ENCODE data around the gene PTPRM. TPM values are rescaled to one million over a fixed set of nuclear protein-coding genes. Genes with fewer than 3 reads are reported as not detected.

The PTPRM gene
- total RNA-seq, 1 donor from 2014 or later = 13.9 TPM

- Histone ChIP-seq H3F3A (ENCODE audit: low read depth) (no peaks in the 10 kb centered on the region), H3K27me3 (no peaks in the 10 kb centered on the region), H3K4me2 (no peak overlapping the region), H2AFZ (replicated peaks) (no peak overlapping the region), H3K9me3 (ENCODE audit: low read depth) (no peaks in the 10 kb centered on the region), H3K9ac (no peak overlapping the region), H3K27ac (no peak overlapping the region), H4K20me1 (ENCODE audit: low read depth) (no peaks in the 10 kb centered on the region), H3K4me1 (no peaks in the 10 kb centered on the region), H3K36me3 (no peaks in the 10 kb centered on the region), H3K79me2 (ENCODE audit: low read depth) (no peaks in the 10 kb centered on the region), H3K4me3 (no peak overlapping the region)
- Mint-ChIP-seq H3K27ac (no peak overlapping the region), H3K9me3 (no peaks in the 10 kb centered on the region), H3K4me3 (no peak overlapping the region), H3K27me3 (ENCODE audit: insufficient read depth, low read depth) (no peaks in the 10 kb centered on the region), H3K36me3 (peaks cover 15% of the 10 kb centered on the region), H3K4me1 (peaks cover 6% of the 10 kb centered on the region)
- no peak for DNase-seq (ENCODE audit: low spot score)
- TF ChIP-seq EZH2phosphoT487 (IDR thresholded peaks at IDR 0.05) = no peak
- TF ChIP-seq CTCF (IDR thresholded peaks at IDR 0.05) = no peak
- no peak for TF ChIP-seq EZH2 (IDR thresholded peaks at IDR 0.05)
Observed at GRCh38 chr18:8403713-8404112, 836.6 kb downstream of the PTPRM start.

- H3K9me3 ChIP-seq (ENCODE audit: low read depth) = peaks cover 6% of the 10 kb centered on the region
- peaks cover 20% of the 10 kb centered on the region for H3K36me3 Mint-ChIP-seq
- no peak overlapping the region for H2AFZ ChIP-seq (replicated peaks)
- TF ChIP-seq EZH2phosphoT487 (IDR thresholded peaks at IDR 0.05) = no peak
- TF ChIP-seq CTCF (IDR thresholded peaks at IDR 0.05) = no peak
- TF ChIP-seq EZH2 (IDR thresholded peaks at IDR 0.05) = no peak
- no peaks in the 10 kb centered on the region for H3K27me3 Mint-ChIP-seq (ENCODE audit: insufficient read depth, low read depth)
- no peaks in the 10 kb centered on the region for H3K79me2 ChIP-seq (ENCODE audit: low read depth)
- no peaks in the 10 kb centered on the region for H3K4me1 ChIP-seq
- no peak for DNase-seq (ENCODE audit: low spot score)
- H3K36me3 ChIP-seq = no peaks in the 10 kb centered on the region
- H3K27me3 ChIP-seq = no peaks in the 10 kb centered on the region
- H3K4me1 Mint-ChIP-seq = no peaks in the 10 kb centered on the region
- H3K4me2 ChIP-seq = no peak overlapping the region
- H3F3A ChIP-seq (ENCODE audit: low read depth) = no peaks in the 10 kb centered on the region
- no peak overlapping the region for H3K27ac ChIP-seq
- no peak overlapping the region for H3K9ac ChIP-seq
- H3K9me3 Mint-ChIP-seq = peaks cover 14% of the 10 kb centered on the region
- H3K4me3 ChIP-seq = no peak overlapping the region
- no peaks in the 10 kb centered on the region for H4K20me1 ChIP-seq (ENCODE audit: low read depth)
- H3K27ac Mint-ChIP-seq = no peak overlapping the region
- no peak overlapping the region for H3K4me3 Mint-ChIP-seq
Observed at GRCh38 chr18:8406186-8406867, 839.2 kb downstream of the PTPRM start.

- Histone ChIP-seq H3F3A (ENCODE audit: low read depth) (no peaks in the 10 kb centered on the region), H3K27me3 (no peaks in the 10 kb centered on the region), H3K79me2 (ENCODE audit: low read depth) (no peaks in the 10 kb centered on the region), H3K4me1 (no peaks in the 10 kb centered on the region), H3K27ac (no peak overlapping the region), H3K36me3 (no peaks in the 10 kb centered on the region), H4K20me1 (ENCODE audit: low read depth) (no peaks in the 10 kb centered on the region), H2AFZ (replicated peaks) (no peak overlapping the region), H3K4me2 (no peak overlapping the region), H3K4me3 (no peak overlapping the region), H3K9ac (no peak overlapping the region), H3K9me3 (ENCODE audit: low read depth) (peaks cover 6% of the 10 kb centered on the region)
- Mint-ChIP-seq H3K27me3 (ENCODE audit: insufficient read depth, low read depth) (no peaks in the 10 kb centered on the region), H3K4me1 (no peaks in the 10 kb centered on the region), H3K4me3 (no peak overlapping the region), H3K27ac (no peak overlapping the region), H3K9me3 (peaks cover 19% of the 10 kb centered on the region), H3K36me3 (peaks cover 20% of the 10 kb centered on the region)
- TF ChIP-seq CTCF (IDR thresholded peaks at IDR 0.05) (no peak), EZH2 (IDR thresholded peaks at IDR 0.05) (no peak), EZH2phosphoT487 (IDR thresholded peaks at IDR 0.05) (no peak)
- no peak for DNase-seq (ENCODE audit: low spot score)
Observed at GRCh38 chr18:8406868-8407250, 839.7 kb downstream of the PTPRM start.

Data from neural progenitor cell (in vitro differentiated cells).